Tibial nerve (tissue), 4 donors: ENCODE measurements around the gene INHBB.

Experiments
- CTCF ChIP-seq, 5 experiments: fragments of 200-600 bp in 3 of 5; fragments of 450-650 bp in 2 of 5; sonication (generic) in 3 of 5; IDR thresholded peaks; one replicate each; pipeline ENCODE4 v1.5.1; 2016 to 2019; ENCODE audit warnings: antibody characterized with exemption in 5 of 5, mild to moderate bottlenecking in 3 of 5, moderate library complexity in 2 of 5
- EP300 ChIP-seq, 2 donors: sonication (generic); formaldehyde crosslinking; IDR thresholded peaks; one replicate each; pipeline ENCODE4 v1.6.1; 2017; ENCODE audit warnings: antibody characterized with exemption in 2 of 2, mild to moderate bottlenecking in 1 of 2
- POLR2A ChIP-seq, 2 donors: fragments of 450-650 bp; IDR thresholded peaks; one replicate each; pipeline ENCODE4 v1.6.1; 2017; ENCODE audit warnings: antibody characterized with exemption in 2 of 2, mild to moderate bottlenecking in 2 of 2, moderate library complexity in 2 of 2

- no peak for TF ChIP-seq CTCF (IDR thresholded peaks at IDR 0.05)
- no peak for TF ChIP-seq EP300 (IDR thresholded peaks at IDR 0.05)
- TF ChIP-seq POLR2A (IDR thresholded peaks at IDR 0.05): no peak
These were observed 52.4 kb downstream of the INHBB start for GRCh38 chr2:120398051-120398995.
